Measurements from ENCODE around the gene PNPLA6.

PNPLA6 gene

DNA sequence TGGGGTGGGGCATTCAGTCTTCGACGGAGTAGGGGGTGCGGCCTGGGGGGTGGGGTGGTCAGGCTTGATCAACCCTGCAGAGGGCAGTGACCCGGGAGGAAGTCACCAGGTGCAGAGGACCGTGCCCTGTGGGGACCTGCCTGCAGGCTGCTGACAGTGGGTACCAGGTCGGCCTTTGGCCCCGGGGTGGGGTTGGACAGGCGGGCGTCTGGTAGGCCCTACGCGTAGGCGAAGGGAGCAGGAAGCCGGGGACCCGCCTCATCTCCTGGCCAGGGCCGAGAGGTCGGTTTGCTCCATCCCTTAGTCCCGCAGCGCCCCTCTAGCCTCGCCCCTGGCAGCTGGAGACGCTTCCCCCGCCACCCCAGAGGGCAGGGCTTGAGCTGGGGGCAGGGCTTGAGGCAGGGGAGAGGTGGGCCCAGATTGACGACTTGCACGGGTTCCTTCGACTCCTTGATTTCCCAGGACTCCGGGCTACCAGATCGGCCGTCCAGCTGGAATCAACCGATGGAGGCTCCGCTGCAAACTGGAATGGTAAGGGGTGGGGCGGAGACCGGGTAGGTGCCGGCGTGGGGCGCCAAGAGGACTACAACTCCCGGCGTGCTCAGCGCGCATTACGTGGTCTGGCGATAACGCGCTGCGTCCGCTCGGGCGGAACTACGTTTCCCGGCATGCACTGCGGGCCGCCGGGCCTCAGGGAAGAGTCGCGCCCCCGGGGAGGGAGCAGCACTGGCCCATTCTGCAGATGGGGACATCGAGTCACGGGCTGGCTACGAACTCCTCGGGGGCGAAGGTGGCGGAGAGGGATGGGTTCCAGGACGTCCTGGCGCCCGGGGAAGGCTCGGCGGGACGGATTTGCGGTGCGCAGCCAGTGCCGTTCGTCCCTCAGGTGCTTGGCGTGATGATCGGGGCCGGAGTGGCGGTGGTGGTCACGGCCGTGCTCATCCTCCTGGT is at the start of gene PNPLA6:
Gene PNPLA6 (plus strand): TSS at position 671 of the 951 bp plus-strand sequence. CDS start 72 bp downstream, at position 743.
- H3K4me3 ChIP-seq (ENCODE audit: low read length) = peak within 1 kb of the TSS; percentile 98
- no peaks in the 10 kb centered on the region for H3K9me3 ChIP-seq (ENCODE audit: control insufficient read depth, insufficient read depth, low read length)
- TF ChIP-seq EZH2phosphoT487 (IDR thresholded peaks at IDR 0.05; ENCODE audit: borderline replicate concordance, low read length) = no peak
- TF ChIP-seq, protein P1, sequence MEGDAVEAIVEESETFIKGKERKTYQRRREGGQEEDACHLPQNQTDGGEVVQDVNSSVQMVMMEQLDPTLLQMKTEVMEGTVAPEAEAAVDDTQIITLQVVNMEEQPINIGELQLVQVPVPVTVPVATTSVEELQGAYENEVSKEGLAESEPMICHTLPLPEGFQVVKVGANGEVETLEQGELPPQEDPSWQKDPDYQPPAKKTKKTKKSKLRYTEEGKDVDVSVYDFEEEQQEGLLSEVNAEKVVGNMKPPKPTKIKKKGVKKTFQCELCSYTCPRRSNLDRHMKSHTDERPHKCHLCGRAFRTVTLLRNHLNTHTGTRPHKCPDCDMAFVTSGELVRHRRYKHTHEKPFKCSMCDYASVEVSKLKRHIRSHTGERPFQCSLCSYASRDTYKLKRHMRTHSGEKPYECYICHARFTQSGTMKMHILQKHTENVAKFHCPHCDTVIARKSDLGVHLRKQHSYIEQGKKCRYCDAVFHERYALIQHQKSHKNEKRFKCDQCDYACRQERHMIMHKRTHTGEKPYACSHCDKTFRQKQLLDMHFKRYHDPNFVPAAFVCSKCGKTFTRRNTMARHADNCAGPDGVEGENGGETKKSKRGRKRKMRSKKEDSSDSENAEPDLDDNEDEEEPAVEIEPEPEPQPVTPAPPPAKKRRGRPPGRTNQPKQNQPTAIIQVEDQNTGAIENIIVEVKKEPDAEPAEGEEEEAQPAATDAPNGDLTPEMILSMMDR (IDR thresholded peaks at IDR 0.05; ENCODE audit: low read depth, low read length, poor library complexity, severe bottlenecking) = peak; percentile 16
- peak within 1 kb of the TSS; percentile 85 for H3K4me2 ChIP-seq (ENCODE audit: low read length)
- peaks cover 3% of the 10 kb centered on the region; the same call in 1 of the 2 replicates for H3F3A ChIP-seq (ENCODE audit: control insufficient read depth, insufficient read depth)
- no peaks in the 10 kb centered on the region for H3K27me3 ChIP-seq (ENCODE audit: control insufficient read depth, low read length)
- H3K36me3 ChIP-seq (ENCODE audit: control insufficient read depth, low read length) = peaks cover 15% of the 10 kb centered on the region
- peaks cover 3% of the 10 kb centered on the region; the same call in 1 of the 2 replicates for H3K79me2 ChIP-seq (ENCODE audit: control insufficient read depth, low read length)
- no peaks in the 10 kb centered on the region for H3K9me2 ChIP-seq (replicated peaks; ENCODE audit: control insufficient read depth, low read length)
- peaks cover 16% of the 10 kb centered on the region for H3K4me1 ChIP-seq (ENCODE audit: control insufficient read depth, low read length)
- H4K20me1 ChIP-seq (ENCODE audit: control insufficient read depth, insufficient read depth, low read depth, low read length) = no peaks in the 10 kb centered on the region
- H3K27ac ChIP-seq (ENCODE audit: low read depth, low read length) = no peak within 1 kb of the TSS

DNA sequence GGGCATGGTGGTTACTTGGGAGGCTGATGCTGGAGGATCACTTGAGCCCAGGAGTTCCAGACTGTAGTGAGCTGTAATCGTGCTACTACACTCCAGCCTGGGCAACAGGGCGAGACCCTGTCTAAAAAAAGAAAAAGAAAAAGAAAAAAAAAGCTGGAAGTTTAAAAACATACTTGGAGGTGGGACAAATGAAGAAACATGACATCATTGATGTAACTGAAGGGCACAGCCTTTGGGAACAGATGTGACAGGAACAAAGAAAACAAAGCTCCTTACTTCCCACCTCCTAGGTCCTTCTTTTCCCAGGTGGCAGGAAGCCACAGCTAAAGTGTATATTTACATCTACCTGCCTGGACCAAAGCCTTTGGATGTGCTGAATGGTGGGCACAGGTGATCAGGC is 48.6 kb upstream of the PNPLA6 start:
- Histone ChIP-seq H3K27ac (ENCODE audit: low read depth, low read length) (no peak overlapping the region), H3K4me1 (ENCODE audit: control insufficient read depth, low read length) (peaks cover 16% of the 10 kb centered on the region)
- TF ChIP-seq, protein P1 (IDR thresholded peaks at IDR 0.05; ENCODE audit: low read depth, low read length, poor library complexity, severe bottlenecking) = no peak
- no peak for TF ChIP-seq EZH2phosphoT487 (IDR thresholded peaks at IDR 0.05; ENCODE audit: borderline replicate concordance, low read length)

DNA sequence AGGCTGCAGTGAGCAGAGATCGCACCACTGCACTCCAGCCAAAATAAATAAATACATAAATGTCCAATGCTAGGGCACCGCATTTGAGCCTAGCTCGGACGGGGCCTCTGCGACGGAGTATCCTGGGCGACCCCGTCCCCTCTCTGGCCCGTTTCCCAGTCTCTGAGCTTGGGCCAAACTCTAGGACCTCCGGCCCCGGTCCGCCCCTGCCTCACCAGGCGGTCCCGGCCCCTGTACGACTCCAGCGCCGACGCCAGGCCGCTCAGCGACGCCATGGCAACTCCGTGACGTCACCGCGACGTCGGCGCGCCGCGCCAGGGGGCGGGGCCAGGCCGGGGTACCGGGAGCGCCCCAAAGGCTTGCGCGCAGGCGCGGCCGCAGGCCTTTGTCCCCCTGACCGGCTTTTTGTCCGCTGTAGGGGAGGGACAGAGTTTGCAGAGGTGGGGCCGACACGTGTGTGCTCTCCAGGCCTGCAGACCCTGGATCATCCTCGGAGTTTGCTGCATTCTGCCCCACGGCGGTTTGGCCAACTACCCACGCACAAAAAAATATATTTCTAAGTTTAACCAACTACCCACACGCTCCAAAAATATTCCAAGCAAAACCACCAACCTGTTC is 46.7 kb upstream of the PNPLA6 start, which contains the start of gene PEX11G:
Gene PEX11G (minus strand): TSS at position 300 of the 618 bp plus-strand sequence. CDS start 25 bp downstream, at position 275.
- Histone ChIP-seq H3K4me2 (ENCODE audit: low read length) (peak within 1 kb of the TSS; percentile 96), H3K9me3 (ENCODE audit: control insufficient read depth, insufficient read depth, low read length) (no peaks in the 10 kb centered on the region), H3K79me2 (ENCODE audit: control insufficient read depth, low read length) (no peaks in the 10 kb centered on the region), H3K4me1 (ENCODE audit: control insufficient read depth, low read length) (peaks cover 16% of the 10 kb centered on the region), H3K36me3 (ENCODE audit: control insufficient read depth, low read length) (no peaks in the 10 kb centered on the region), H3K4me3 (ENCODE audit: low read length) (peak within 1 kb of the TSS; percentile 87), H3K27ac (ENCODE audit: low read depth, low read length) (no peak within 1 kb of the TSS), H3K27me3 (ENCODE audit: control insufficient read depth, low read length) (no peaks in the 10 kb centered on the region), H3F3A (ENCODE audit: control insufficient read depth, insufficient read depth) (0 out of 2 replicates have a peak, but pooled peaks cover 2% of the 10 kb centered on the region), H3K9me2 (replicated peaks; ENCODE audit: control insufficient read depth, low read length) (no peaks in the 10 kb centered on the region), H4K20me1 (ENCODE audit: control insufficient read depth, insufficient read depth, low read depth, low read length) (no peaks in the 10 kb centered on the region)
- TF ChIP-seq, protein P1 (IDR thresholded peaks at IDR 0.05; ENCODE audit: low read depth, low read length, poor library complexity, severe bottlenecking) = no peak
- no peak for TF ChIP-seq EZH2phosphoT487 (IDR thresholded peaks at IDR 0.05; ENCODE audit: borderline replicate concordance, low read length)

More for the DNA sequence above, 48.6 kb upstream of the PNPLA6 start:
- H3K36me3 ChIP-seq (ENCODE audit: control insufficient read depth, low read length) = no peaks in the 10 kb centered on the region
- no peak overlapping the region for H3K4me2 ChIP-seq (ENCODE audit: low read length)
- H3K9me3 ChIP-seq (ENCODE audit: control insufficient read depth, insufficient read depth, low read length) = no peaks in the 10 kb centered on the region
- 0 out of 2 replicates have a peak, but pooled peaks cover 2% of the 10 kb centered on the region for H3F3A ChIP-seq (ENCODE audit: control insufficient read depth, insufficient read depth)
- H3K4me3 ChIP-seq (ENCODE audit: low read length) = no peak overlapping the region
- H4K20me1 ChIP-seq (ENCODE audit: control insufficient read depth, insufficient read depth, low read depth, low read length) = no peaks in the 10 kb centered on the region
- H3K79me2 ChIP-seq (ENCODE audit: control insufficient read depth, low read length) = no peaks in the 10 kb centered on the region
- no peaks in the 10 kb centered on the region for H3K9me2 ChIP-seq (replicated peaks; ENCODE audit: control insufficient read depth, low read length)
- H3K27me3 ChIP-seq (ENCODE audit: control insufficient read depth, low read length) = no peaks in the 10 kb centered on the region
